ENCODE data around the gene RBM38. TPM values are rescaled to one million over a fixed set of nuclear protein-coding genes. Genes with fewer than 3 reads are reported as not detected.
"Not testable (repeated sequence)": the region's sequence is repeated elsewhere in the genome, so short reads cannot be mapped to it uniquely, and the experiment has no call there.

Gene RBM38
- 10 to 100 TPM in 3 of 4 donors, 1 to 10 TPM in 1; 9.1 to 21.0 (median 13.3) TPM for total RNA-seq

GRCh38 chr20:57390604-57391438 is at the start of gene RBM38:
Gene RBM38, plus strand, starts transcription at chr20:57391396. Its CDS starts 186 bp downstream, at chr20:57391582.
- WGBS, 2 donors = 53 to 56% methylated on average over 24 to 27 of the region's 78 CpGs
- H3K27ac ChIP-seq = peak within 1 kb of the TSS; percentile 83 to 92 (median 86)
- H3K4me1 ChIP-seq = peaks cover 40 to 66% (median 53%) of the 10 kb centered on the region in 3 donors
- peak within 1 kb of the TSS; percentile 58 to 87 (median 72) for H3K4me3 ChIP-seq
- intact Hi-C loops (cut with DNase I) = no loop called here
- TF ChIP-seq POLR2A (IDR thresholded peaks at IDR 0.05) = no peak
- TF ChIP-seq, protein P1, sequence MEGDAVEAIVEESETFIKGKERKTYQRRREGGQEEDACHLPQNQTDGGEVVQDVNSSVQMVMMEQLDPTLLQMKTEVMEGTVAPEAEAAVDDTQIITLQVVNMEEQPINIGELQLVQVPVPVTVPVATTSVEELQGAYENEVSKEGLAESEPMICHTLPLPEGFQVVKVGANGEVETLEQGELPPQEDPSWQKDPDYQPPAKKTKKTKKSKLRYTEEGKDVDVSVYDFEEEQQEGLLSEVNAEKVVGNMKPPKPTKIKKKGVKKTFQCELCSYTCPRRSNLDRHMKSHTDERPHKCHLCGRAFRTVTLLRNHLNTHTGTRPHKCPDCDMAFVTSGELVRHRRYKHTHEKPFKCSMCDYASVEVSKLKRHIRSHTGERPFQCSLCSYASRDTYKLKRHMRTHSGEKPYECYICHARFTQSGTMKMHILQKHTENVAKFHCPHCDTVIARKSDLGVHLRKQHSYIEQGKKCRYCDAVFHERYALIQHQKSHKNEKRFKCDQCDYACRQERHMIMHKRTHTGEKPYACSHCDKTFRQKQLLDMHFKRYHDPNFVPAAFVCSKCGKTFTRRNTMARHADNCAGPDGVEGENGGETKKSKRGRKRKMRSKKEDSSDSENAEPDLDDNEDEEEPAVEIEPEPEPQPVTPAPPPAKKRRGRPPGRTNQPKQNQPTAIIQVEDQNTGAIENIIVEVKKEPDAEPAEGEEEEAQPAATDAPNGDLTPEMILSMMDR (IDR thresholded peaks at IDR 0.05) = no peak
- no peaks in the 10 kb centered on the region for H3K9me3 ChIP-seq
- H3K36me3 ChIP-seq = peaks cover 0 to 21% (median 0%) of the 10 kb centered on the region in 3 donors
- DNase-seq = no peak
- no peaks in the 10 kb centered on the region for H3K27me3 ChIP-seq

- Histone ChIP-seq H3K9me3 (no peaks in the 10 kb centered on the region), H3K4me1 (no peaks in the 10 kb centered on the region), H3K27me3 (peaks cover 0 to 19% (median 0%) of the 10 kb centered on the region in 4 donors), H3K36me3 (no peaks in the 10 kb centered on the region), H3K27ac (no peak overlapping the region), H3K4me3 (no peak overlapping the region)
- no peak for DNase-seq
- intact Hi-C loops (cut with DNase I) = no loop called here
- no peak for TF ChIP-seq POLR2A (IDR thresholded peaks at IDR 0.05)
- TF ChIP-seq, protein P1 (IDR thresholded peaks at IDR 0.05) = no peak
- WGBS, 2 donors = 86% methylated on average over 2 of the region's 2 CpGs
Measured at GRCh38 chr20:57341663-57342062, 49.5 kb upstream of the RBM38 start.

- Histone ChIP-seq H3K27ac (no peak overlapping the region), H3K27me3 (peaks cover 0 to 18% (median 0%) of the 10 kb centered on the region in 4 donors), H3K9me3 (no peaks in the 10 kb centered on the region), H3K4me3 (no peak overlapping the region), H3K4me1 (no peaks in the 10 kb centered on the region), H3K36me3 (no peaks in the 10 kb centered on the region)
- intact Hi-C loops (cut with DNase I) = no loop called here
- no peak for DNase-seq
- WGBS, 2 donors = 36 to 41% methylated on average over 2 of the region's 2 CpGs
- TF ChIP-seq POLR2A (IDR thresholded peaks at IDR 0.05) = no peak
- TF ChIP-seq, protein P1 (IDR thresholded peaks at IDR 0.05) = no peak
Measured at GRCh38 chr20:57342829-57343228, 48.4 kb upstream of the RBM38 start.

DNA sequence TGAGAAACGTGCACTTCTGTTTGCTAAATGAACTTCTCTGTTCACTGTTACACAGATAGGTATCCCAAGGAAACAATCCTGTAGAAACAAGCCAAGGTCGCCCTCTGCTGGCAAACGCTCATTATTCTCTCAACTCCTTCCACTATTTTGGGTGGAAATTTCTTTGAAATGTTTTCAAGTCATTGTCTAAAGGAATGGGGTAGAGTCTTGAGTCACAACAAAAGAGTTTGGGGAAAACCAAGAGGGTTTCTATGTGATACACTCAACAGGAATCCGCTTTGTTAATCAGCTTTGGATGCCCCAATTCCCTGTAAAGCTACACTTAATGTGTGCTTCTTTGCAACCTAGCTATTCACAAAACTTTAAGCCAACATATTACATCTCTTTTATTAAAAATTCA is 44.7 kb upstream of the RBM38 start:
- WGBS, 2 donors = 1% methylated on average over 4 of the region's 4 CpGs
- peaks cover 0 to 14% (median 0%) of the 10 kb centered on the region in 4 donors for H3K27me3 ChIP-seq
- no peak for DNase-seq
- no peak overlapping the region for H3K4me3 ChIP-seq
- TF ChIP-seq, protein P1 (IDR thresholded peaks at IDR 0.05) = peak; percentile 50 to 80 (median 75)
- TF ChIP-seq POLR2A (IDR thresholded peaks at IDR 0.05) = no peak
- no peaks in the 10 kb centered on the region for H3K9me3 ChIP-seq
- H3K36me3 ChIP-seq = no peaks in the 10 kb centered on the region
- H3K27ac ChIP-seq = no peak overlapping the region
- intact Hi-C loops (cut with DNase I) = loop anchor here (5.0 kb wide), 1 partner anchor 259 kb away; no protein-coding TSS in a partner anchor
- H3K4me1 ChIP-seq = peaks cover 0 to under 1% (median under 1%) of the 10 kb centered on the region in 3 donors

GRCh38 chr20:57347393-57347792 is 43.8 kb upstream of the RBM38 start:
- WGBS, 2 donors = 42 to 77% methylated on average over 4 of the region's 4 CpGs
- H3K4me3 ChIP-seq = no peak overlapping the region
- no peak overlapping the region for H3K27ac ChIP-seq
- no peak for TF ChIP-seq POLR2A (IDR thresholded peaks at IDR 0.05)
- TF ChIP-seq, protein P1 (IDR thresholded peaks at IDR 0.05) = no peak
- peaks cover 4 to 10% (median 5%) of the 10 kb centered on the region in 3 donors for H3K4me1 ChIP-seq
- no peak for DNase-seq
- no peaks in the 10 kb centered on the region for H3K9me3 ChIP-seq
- no peaks in the 10 kb centered on the region for H3K36me3 ChIP-seq
- H3K27me3 ChIP-seq = peaks cover 0 to 14% (median 0%) of the 10 kb centered on the region in 4 donors
- intact Hi-C loops (cut with DNase I) = loop anchor here (5.0 kb wide), 1 partner anchor 260 kb away; no protein-coding TSS in a partner anchor

GRCh38 chr20:57348200-57348921 is 42.8 kb upstream of the RBM38 start:
- not testable (repeated sequence) for H3K4me3 ChIP-seq, H3K9me3 ChIP-seq, H3K27ac ChIP-seq, DNase-seq, H3K36me3 ChIP-seq
- intact Hi-C loops (cut with DNase I) = loop anchor here (5.0 kb wide), 1 partner anchor 261 kb away; no protein-coding TSS in a partner anchor
- 78 to 87% methylated on average over 7 of the region's 47 CpGs for WGBS, 2 donors
- Histone ChIP-seq H3K4me1 (peaks cover 5 to 20% (median 7%) of the 10 kb centered on the region in 3 donors), H3K27me3 (peaks cover 0 to 14% (median 0%) of the 10 kb centered on the region in 4 donors)

Data from esophagus squamous epithelium (tissue), 5 donors.